HepG2 (cell line): Measurements from ENCODE around the gene SELENOM. TPM values are rescaled to one million over a fixed set of nuclear protein-coding genes. Genes with fewer than 3 reads are reported as not detected.

Source experiments
- ATAC-seq: fragments of 200-7000 bp; cut with Tn5 transposase; 3 replicates; pipeline ENCODE4 v1.9.1; 2020; ENCODE audit warnings: mild to moderate bottlenecking, moderate library complexity
- BruUV-seq: library from RNA; stranded (reverse); fragments of 400-500 nt; replicated peaks from 2 replicates; lab custom pipeline; 2021; lab: Mats Ljungman, UMichigan
- CTCF ChIA-PET: fragments of 300-600 bp; formaldehyde crosslinking; extraction: SDS; loops from one replicate; lab custom pipeline; 2021; ENCODE audit warnings: low total read pairs, inconsistent platforms, low intra/inter-chr PET ratio; lab: Yijun Ruan, JAX
- POLR2A ChIA-PET: fragments of 350-600 bp; sonication (Branson Sonifier 250); formaldehyde crosslinking; loops from one replicate; lab custom pipeline; 2020; ENCODE audit warnings: antibody characterized with exemption, inconsistent platforms; lab: Yijun Ruan, JAX
- DNase-seq: peaks from one replicate; pipeline ENCODE4 v3.0.0-alpha.2; 2015; ENCODE audit warnings: low spot score
- FAIRE-seq: peaks from 3 replicates; lab custom pipeline; 2011; peaks lifted over from hg19 to GRCh38; lab: Jason Lieb, UNC
- H2AFZ ChIP-seq: one replicate; pipeline ENCODE4 v1.6.1; 2011; ENCODE audit warnings: low read length, inconsistent platforms
- H3K27ac ChIP-seq: fragments of 300-600 bp; 3 replicates; pipeline ENCODE4 v1.8.0; 2011; ENCODE audit warnings: mixed run types, mild to moderate bottlenecking, mixed read lengths, low read length, inconsistent platforms; ENCODE audit not compliant: insufficient read depth; ENCODE audit errors: extremely low read length
- H3K27me3 ChIP-seq, 2 experiments: fragments of 200-600 bp in 1 of 2; 2 replicates in 1 of 2; 3 replicates in 1 of 2; pipeline versions ENCODE4 v1.6.0 to v1.8.0; 2011; ENCODE audit warnings: low read length in 2 of 2, mild to moderate bottlenecking in 2 of 2, moderate library complexity in 2 of 2, inconsistent platforms in 1 of 2; ENCODE audit not compliant: insufficient read depth in 2 of 2, control insufficient read depth in 1 of 2
- H3K36me3 ChIP-seq, 2 experiments: fragments of 200-600 bp in 1 of 2; replicated peaks in 1 of 2; 2 replicates in 1 of 2; 3 replicates in 1 of 2; pipeline versions ENCODE4 v1.5.1 to v1.8.0; 2011; ENCODE audit warnings: low read length in 2 of 2, inconsistent platforms in 1 of 2; ENCODE audit not compliant: insufficient read depth in 2 of 2, control insufficient read depth in 1 of 2
- H3K4me1 ChIP-seq: 2 replicates; pipeline ENCODE4 v1.5.1; 2012; ENCODE audit warnings: low read length, inconsistent platforms; ENCODE audit not compliant: insufficient read depth
- H3K4me2 ChIP-seq: 2 replicates; pipeline ENCODE4 v1.6.0; 2011; ENCODE audit warnings: low read depth, low read length, inconsistent platforms
- H3K4me3 ChIP-seq, 3 experiments: fragments of 200-600 bp in 1 of 3; sonication (generic), shearing (Covaris generic) in 1 of 3; replicated peaks in 1 of 3; 2 replicates each; pipeline ENCODE4 v1.5.1; 2011 to 2016; ENCODE audit warnings: low read length in 3 of 3, inconsistent platforms in 2 of 3, low read depth in 2 of 3, mild to moderate bottlenecking in 2 of 3, control low read depth in 1 of 3, mixed read lengths in 1 of 3; ENCODE audit not compliant: insufficient read depth in 1 of 3
- H3K79me2 ChIP-seq: one replicate; pipeline ENCODE4 v1.6.1; 2011; ENCODE audit warnings: low read length, inconsistent platforms; ENCODE audit not compliant: insufficient read depth
- H3K9ac ChIP-seq: 2 replicates; pipeline ENCODE4 v1.6.0; 2011; ENCODE audit warnings: mild to moderate bottlenecking, low read depth, low read length, inconsistent platforms; ENCODE audit not compliant: insufficient read depth
- H3K9me3 ChIP-seq: 2 replicates; pipeline ENCODE4 v1.5.1; 2012; ENCODE audit warnings: mild to moderate bottlenecking, low read length
- H4K20me1 ChIP-seq: 2 replicates; pipeline ENCODE4 v1.6.0; 2011; ENCODE audit warnings: inconsistent platforms, mild to moderate bottlenecking, low read length, moderate library complexity; ENCODE audit not compliant: insufficient read depth
- NFIB ChIP-seq: sonication (generic); formaldehyde crosslinking; IDR thresholded peaks from 2 replicates; pipeline ENCODE4 v1.9.0; 2021; ENCODE audit warnings: missing genetic modification reagents, mild to moderate bottlenecking, borderline replicate concordance
- ZNF230 ChIP-seq: sonication (generic); formaldehyde crosslinking; IDR thresholded peaks from 2 replicates; pipeline ENCODE4 v1.4.0; 2020; ENCODE audit warnings: mild to moderate bottlenecking, missing genetic modification reagents
- ZNF251 ChIP-seq: sonication (generic); formaldehyde crosslinking; IDR thresholded peaks from 2 replicates; pipeline ENCODE4 v1.9.0; 2021; ENCODE audit warnings: mild to moderate bottlenecking, missing genetic modification reagents
- ZNF263 ChIP-seq: sonication (generic); formaldehyde crosslinking; IDR thresholded peaks from 2 replicates; pipeline ENCODE4 v1.4.0; 2020; ENCODE audit warnings: missing genetic modification reagents
- ZNF772 ChIP-seq: sonication (generic); formaldehyde crosslinking; IDR thresholded peaks from 2 replicates; pipeline ENCODE4 v1.5.0; 2020; ENCODE audit warnings: mild to moderate bottlenecking, missing genetic modification reagents
- WGBS: methylation state at CpG from one replicate; pipeline ENCODE4 v1.1.6; 2017; ENCODE audit warnings: low lambda C conversion rate; 5-methylcytosine and 5-hydroxymethylcytosine counted together
- in situ Hi-C: cut with HindIII; loops from 2 replicates; pipeline ENCODE4 v1.10.0; 2017; ENCODE audit warnings: low pct_unique_long_range_greater_than_20kb; ENCODE audit not compliant: extremely low pct_ligation_motif_present
- intact Hi-C: fragments of 100-400 bp; cut with micrococcal nuclease; formaldehyde crosslinking; loops from one replicate; pipeline ENCODE4 v1.10.0; 2022; ENCODE audit not compliant: unreplicated experiment
- polyA plus RNA-seq, 8 experiments: library from polyadenylated mRNA; depleted of rRNA in 3 of 8; stranded (reverse) in 7 of 8; unstranded in 1 of 8; fragments of >200 nt; fragmentation: Illumina TruSeq in 4 of 8; extraction: Trizol in 4 of 8; gene quantifications; 2 replicates each; pipeline versions ENCODE4 v1.2.1 to v1.2.3, GENCODE V29; 2011 to 2016; ENCODE audit warnings: low read depth in 4 of 8, missing spikeins in 1 of 8, mixed read lengths in 1 of 8; ENCODE audit not compliant: insufficient read depth in 1 of 8
- total RNA-seq, 5 experiments: library from RNA; depleted of rRNA; stranded (reverse); fragments of >200 nt; fragmentation: Illumina TruSeq; extraction: Trizol; gene quantifications; 2 replicates each; pipeline ENCODE4 v1.2.3, GENCODE V29; 2016; ENCODE audit warnings: low read depth in 1 of 5
- TF ChIP-seq, protein P1 (sequence below): sonication (generic); formaldehyde crosslinking; conservative IDR thresholded peaks from 2 replicates; pipeline ENCODE4 v1.4.0; 2020; ENCODE audit warnings: missing genetic modification reagents

Gene SELENOM
- total and polyA plus RNA-seq, 2 of the 13 experiments (the other 11 are each of a cell fraction or from before 2014, with no cell fraction given) = 4.1 to 4.3 TPM

- no peak for FAIRE-seq
Measured at GRCh38 chr22:31119026-31119717, 11.8 kb upstream of the SELENOM start.

More at GRCh38 chr22:31119026-31119717, 11.8 kb upstream of the SELENOM start:
- H3K9ac ChIP-seq = no peak overlapping the region
- peaks cover 37% of the 10 kb centered on the region for H3K4me1 ChIP-seq
- H3K27ac ChIP-seq = no peak overlapping the region
- DNase-seq (no peak), ATAC-seq (no peak)
- TF ChIP-seq ZNF230 (CRISPR knock-in tag) (no peak), ZNF263 (0 out of 2 replicates have a peak, but pooled peaks have one; percentile 29), ZNF772 (no peak), ZNF251 (CRISPR knock-in tag) (no peak), NFIB (CRISPR knock-in tag) (no peak)
- TF ChIP-seq, protein P1, sequence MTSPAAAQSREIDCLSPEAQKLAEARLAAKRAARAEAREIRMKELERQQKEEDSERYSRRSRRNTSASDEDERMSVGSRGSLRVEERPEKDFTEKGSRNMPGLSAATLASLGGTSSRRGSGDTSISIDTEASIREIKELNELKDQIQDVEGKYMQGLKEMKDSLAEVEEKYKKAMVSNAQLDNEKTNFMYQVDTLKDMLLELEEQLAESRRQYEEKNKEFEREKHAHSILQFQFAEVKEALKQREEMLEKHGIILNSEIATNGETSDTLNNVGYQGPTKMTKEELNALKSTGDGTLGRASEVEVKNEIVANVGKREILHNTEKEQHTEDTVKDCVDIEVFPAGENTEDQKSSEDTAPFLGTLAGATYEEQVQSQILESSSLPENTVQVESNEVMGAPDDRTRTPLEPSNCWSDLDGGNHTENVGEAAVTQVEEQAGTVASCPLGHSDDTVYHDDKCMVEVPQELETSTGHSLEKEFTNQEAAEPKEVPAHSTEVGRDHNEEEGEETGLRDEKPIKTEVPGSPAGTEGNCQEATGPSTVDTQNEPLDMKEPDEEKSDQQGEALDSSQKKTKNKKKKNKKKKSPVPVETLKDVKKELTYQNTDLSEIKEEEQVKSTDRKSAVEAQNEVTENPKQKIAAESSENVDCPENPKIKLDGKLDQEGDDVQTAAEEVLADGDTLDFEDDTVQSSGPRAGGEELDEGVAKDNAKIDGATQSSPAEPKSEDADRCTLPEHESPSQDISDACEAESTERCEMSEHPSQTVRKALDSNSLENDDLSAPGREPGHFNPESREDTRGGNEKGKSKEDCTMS (CRISPR knock-in tag) = no peak
- in situ Hi-C loops = no loop called here
- intact Hi-C loops = no loop called here
- POLR2A ChIA-PET = interaction anchor here (1.0 to 1.2 kb wide), 3 partner anchors 11 to 150 kb away, joined by 3 to 6 read pairs (median 3); partner anchors contain the start of genes MORC2, SELENOM, SMTN and TUG1
- no peaks in the 10 kb centered on the region for H3K36me3 ChIP-seq
- 31% methylated on average over 7 of the region's 7 CpGs for WGBS
- H3K4me2 ChIP-seq = no peak overlapping the region
- H4K20me1 ChIP-seq = no peaks in the 10 kb centered on the region
- H3K27me3 ChIP-seq = peaks cover 0 to 17% of the 10 kb centered on the region in 2 experiments; a peak in 4 of 5 replicates
- H3K79me2 ChIP-seq = no peaks in the 10 kb centered on the region
- CTCF ChIA-PET = no interaction called here
- no peak overlapping the region for H3K4me3 ChIP-seq
- H2AFZ ChIP-seq = no peak overlapping the region
- no TSS peak for BruUV-seq
- H3K9me3 ChIP-seq = no peaks in the 10 kb centered on the region
